ENCODE measurements around the gene NUP58. TPM values are rescaled to one million over a fixed set of nuclear protein-coding genes. Genes with fewer than 3 reads are reported as not detected.

Gene NUP58
- polyA plus RNA-seq, 4 donors = 10.0 to 30.7 (median 12.2) TPM

- FAIRE-seq (no peak), DNase-seq (peak; percentile 39 to 43)
- H3K9me3 ChIP-seq (ENCODE audit: control insufficient read depth in 2 of 2, insufficient read depth in 1 of 2, low read depth in 1 of 2, low read length in 1 of 2) = no peaks in the 10 kb centered on the region
- peaks cover 9 to 34% (median 14%) of the 10 kb centered on the region in 3 donors for H3K27me3 ChIP-seq (ENCODE audit: control insufficient read depth in 3 of 3, insufficient read depth in 3 of 3, low read length in 3 of 3)
- no peaks in the 10 kb centered on the region for H3K4me1 ChIP-seq (ENCODE audit: control insufficient read depth in 3 of 3, insufficient read depth in 2 of 3, low read depth in 1 of 3, low read length in 2 of 3)
- H3K36me3 ChIP-seq (ENCODE audit: control insufficient read depth in 3 of 3, insufficient read depth in 2 of 3, low read depth in 1 of 3, low read length in 3 of 3) = no peaks in the 10 kb centered on the region
- no peak overlapping the region for H3K4me3 ChIP-seq (ENCODE audit: low read depth in 1 of 3, low read length in 3 of 3)
- no peak overlapping the region for H3K27ac ChIP-seq (ENCODE audit: low read depth in 1 of 3, low read length in 2 of 3)
- 21 to 38% (median 29%) methylated on average over 9 of the region's 9 CpGs for WGBS, 3 donors
Measured at GRCh38 chr13:25375727-25376358, 74.4 kb downstream of the NUP58 start.

- Histone ChIP-seq H3K36me3 (ENCODE audit: control insufficient read depth in 3 of 3, insufficient read depth in 2 of 3, low read depth in 1 of 3, low read length in 3 of 3) (no peaks in the 10 kb centered on the region), H3K27me3 (ENCODE audit: control insufficient read depth in 3 of 3, insufficient read depth in 3 of 3, low read length in 3 of 3) (peaks cover 2 to 25% (median 10%) of the 10 kb centered on the region in 3 donors), H3K4me1 (ENCODE audit: control insufficient read depth in 3 of 3, insufficient read depth in 2 of 3, low read depth in 1 of 3, low read length in 2 of 3) (no peaks in the 10 kb centered on the region), H3K9me3 (ENCODE audit: control insufficient read depth in 2 of 2, insufficient read depth in 1 of 2, low read depth in 1 of 2, low read length in 1 of 2) (no peaks in the 10 kb centered on the region), H3K27ac (ENCODE audit: low read depth in 1 of 3, low read length in 2 of 3) (no peak overlapping the region), H3K4me3 (ENCODE audit: low read depth in 1 of 3, low read length in 3 of 3) (no peak overlapping the region)
- no peak for DNase-seq
- WGBS, 3 donors = 71 to 84% (median 78%) methylated on average over 7 of the region's 7 CpGs
- no peak for FAIRE-seq
Measured at GRCh38 chr13:25377244-25377962, 76.0 kb downstream of the NUP58 start.

DNA sequence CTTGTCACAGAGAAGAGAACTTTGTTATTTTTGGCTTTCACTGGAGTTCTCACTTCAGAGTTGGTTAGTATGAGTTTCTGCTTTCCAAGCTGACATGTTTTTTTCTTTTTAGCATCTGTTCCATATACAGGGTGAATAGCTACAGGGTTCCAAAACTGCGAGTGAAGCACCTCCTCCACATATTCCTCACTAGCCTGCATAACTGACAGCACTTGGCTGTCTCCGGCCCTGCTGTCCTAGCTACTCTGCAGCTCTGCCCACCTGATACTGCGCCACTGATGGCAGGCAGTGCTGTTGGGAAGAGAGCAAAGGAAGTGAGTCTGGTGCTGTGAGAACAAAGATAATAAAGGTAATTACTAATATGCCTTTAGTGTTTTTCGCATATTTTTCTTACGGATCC lies 77.1 kb downstream of the NUP58 start:
- FAIRE-seq = no peak
- no peak overlapping the region for H3K27ac ChIP-seq (ENCODE audit: low read depth in 1 of 3, low read length in 2 of 3)
- peaks cover 0 to 13% (median 4%) of the 10 kb centered on the region in 3 donors for H3K27me3 ChIP-seq (ENCODE audit: control insufficient read depth in 3 of 3, insufficient read depth in 3 of 3, low read length in 3 of 3)
- no peak for DNase-seq
- H3K4me3 ChIP-seq (ENCODE audit: low read depth in 1 of 3, low read length in 3 of 3) = no peak overlapping the region
- no peaks in the 10 kb centered on the region for H3K36me3 ChIP-seq (ENCODE audit: control insufficient read depth in 3 of 3, insufficient read depth in 2 of 3, low read depth in 1 of 3, low read length in 3 of 3)
- no peaks in the 10 kb centered on the region for H3K9me3 ChIP-seq (ENCODE audit: control insufficient read depth in 2 of 2, insufficient read depth in 1 of 2, low read depth in 1 of 2, low read length in 1 of 2)
- H3K4me1 ChIP-seq (ENCODE audit: control insufficient read depth in 3 of 3, insufficient read depth in 2 of 3, low read depth in 1 of 3, low read length in 2 of 3) = no peaks in the 10 kb centered on the region
- WGBS, 3 donors = 72 to 76% (median 75%) methylated on average over 5 of the region's 5 CpGs

- no peaks in the 10 kb centered on the region for H3K4me1 ChIP-seq (ENCODE audit: control insufficient read depth in 3 of 3, insufficient read depth in 2 of 3, low read depth in 1 of 3, low read length in 2 of 3)
- H3K27me3 ChIP-seq (ENCODE audit: control insufficient read depth in 3 of 3, insufficient read depth in 3 of 3, low read length in 3 of 3) = peaks cover 0 to 9% (median 6%) of the 10 kb centered on the region in 3 donors
- H3K36me3 ChIP-seq (ENCODE audit: control insufficient read depth in 3 of 3, insufficient read depth in 2 of 3, low read depth in 1 of 3, low read length in 3 of 3) = no peaks in the 10 kb centered on the region
- WGBS, 3 donors = 14 to 38% (median 24%) methylated on average over 1 of the region's 1 CpG
- no peak overlapping the region for H3K4me3 ChIP-seq (ENCODE audit: low read depth in 1 of 3, low read length in 3 of 3)
- no peak for FAIRE-seq
- no peaks in the 10 kb centered on the region for H3K9me3 ChIP-seq (ENCODE audit: control insufficient read depth in 2 of 2, insufficient read depth in 1 of 2, low read depth in 1 of 2, low read length in 1 of 2)
- no peak for DNase-seq
- no peak overlapping the region for H3K27ac ChIP-seq (ENCODE audit: low read depth in 1 of 3, low read length in 2 of 3)
Measured at GRCh38 chr13:25379011-25379410, 77.6 kb downstream of the NUP58 start.

- no peaks in the 10 kb centered on the region for H3K36me3 ChIP-seq (ENCODE audit: control insufficient read depth in 3 of 3, insufficient read depth in 2 of 3, low read depth in 1 of 3, low read length in 3 of 3)
- H3K4me1 ChIP-seq (ENCODE audit: control insufficient read depth in 3 of 3, insufficient read depth in 2 of 3, low read depth in 1 of 3, low read length in 2 of 3) = no peaks in the 10 kb centered on the region
- H3K27ac ChIP-seq (ENCODE audit: low read depth in 1 of 3, low read length in 2 of 3) = no peak overlapping the region
- DNase-seq = no peak
- 75 to 83% (median 76%) methylated on average over 4 of the region's 4 CpGs for WGBS, 3 donors
- H3K9me3 ChIP-seq (ENCODE audit: control insufficient read depth in 2 of 2, insufficient read depth in 1 of 2, low read depth in 1 of 2, low read length in 1 of 2) = no peaks in the 10 kb centered on the region
- no peak overlapping the region for H3K4me3 ChIP-seq (ENCODE audit: low read depth in 1 of 3, low read length in 3 of 3)
- peaks cover 0 to 5% (median 5%) of the 10 kb centered on the region in 3 donors for H3K27me3 ChIP-seq (ENCODE audit: control insufficient read depth in 3 of 3, insufficient read depth in 3 of 3, low read length in 3 of 3)
- FAIRE-seq = no peak
Measured at GRCh38 chr13:25380082-25380481, 78.7 kb downstream of the NUP58 start.

DNA sequence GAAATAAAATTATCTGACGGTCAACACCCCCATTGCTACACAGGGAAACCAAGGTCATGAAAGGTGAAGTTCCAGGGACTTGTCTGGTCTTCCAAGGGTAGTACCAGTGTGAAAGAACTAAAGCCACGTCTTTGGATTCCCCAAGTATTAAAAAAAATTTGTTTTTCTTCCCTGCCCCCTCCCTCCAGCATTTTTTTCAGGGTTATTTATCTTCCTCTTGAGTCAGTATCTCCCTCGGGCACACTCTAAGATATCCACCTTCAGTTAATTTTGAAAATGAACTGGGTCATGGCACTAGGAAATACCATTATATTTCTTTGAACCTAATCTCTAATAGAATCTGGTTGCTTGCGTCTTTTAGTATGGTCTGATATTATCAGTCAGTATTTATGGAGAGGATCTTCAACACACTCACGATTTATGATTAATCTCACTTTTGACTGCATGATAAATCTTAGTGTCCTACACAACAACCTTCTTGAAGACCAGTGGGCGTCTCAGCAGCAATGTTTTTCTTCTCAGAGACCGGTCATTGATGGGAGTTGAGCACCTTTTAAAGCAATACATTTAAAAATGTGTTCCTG lies 79.4 kb downstream of the NUP58 start:
- 59 to 73% (median 63%) methylated on average over 7 of the region's 7 CpGs for WGBS, 3 donors
- Histone ChIP-seq H3K9me3 (ENCODE audit: control insufficient read depth in 2 of 2, insufficient read depth in 1 of 2, low read depth in 1 of 2, low read length in 1 of 2) (no peaks in the 10 kb centered on the region), H3K4me1 (ENCODE audit: control insufficient read depth in 3 of 3, insufficient read depth in 2 of 3, low read depth in 1 of 3, low read length in 2 of 3) (no peaks in the 10 kb centered on the region), H3K27me3 (ENCODE audit: control insufficient read depth in 3 of 3, insufficient read depth in 3 of 3, low read length in 3 of 3) (peaks cover 0 to 5% (median 3%) of the 10 kb centered on the region in 3 donors), H3K27ac (ENCODE audit: low read depth in 1 of 3, low read length in 2 of 3) (no peak overlapping the region), H3K4me3 (ENCODE audit: low read depth in 1 of 3, low read length in 3 of 3) (no peak overlapping the region), H3K36me3 (ENCODE audit: control insufficient read depth in 3 of 3, insufficient read depth in 2 of 3, low read depth in 1 of 3, low read length in 3 of 3) (no peaks in the 10 kb centered on the region)
- DNase-seq (no peak), FAIRE-seq (no peak)

DNA sequence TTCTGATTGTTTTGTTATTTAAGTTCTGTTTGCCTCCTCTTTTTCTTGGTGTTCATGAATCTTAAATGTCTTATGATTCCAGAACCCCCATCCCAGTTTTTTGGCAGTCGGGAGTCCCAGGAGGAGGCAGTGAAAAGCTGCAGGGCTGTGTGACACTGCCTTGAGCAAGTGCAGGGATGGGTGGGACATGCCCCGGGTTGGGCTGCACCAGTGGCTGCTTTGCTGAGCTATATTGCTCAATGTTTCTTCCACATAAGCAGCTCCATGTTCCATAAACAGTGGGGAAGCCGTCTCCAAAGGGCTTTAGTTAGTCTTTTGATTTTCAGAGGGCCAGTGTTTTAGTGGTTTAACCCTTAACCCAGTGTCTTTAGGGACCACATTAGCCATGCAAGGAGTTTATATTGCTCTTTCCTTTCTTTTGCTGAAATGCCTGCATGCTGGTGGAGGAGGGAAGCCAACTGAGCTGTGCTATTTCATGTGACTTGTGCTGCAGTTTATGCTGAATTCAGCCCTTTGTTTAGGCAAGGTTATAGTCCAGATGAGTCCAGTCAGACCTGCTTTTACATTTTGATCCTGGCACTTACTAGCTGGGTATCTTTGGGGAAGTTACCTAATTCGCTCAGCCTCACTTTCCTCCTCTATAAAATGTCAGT lies 83.5 kb downstream of the NUP58 start:
- Histone ChIP-seq H3K27ac (ENCODE audit: low read depth in 1 of 3, low read length in 2 of 3) (no peak overlapping the region), H3K4me3 (ENCODE audit: low read depth in 1 of 3, low read length in 3 of 3) (no peak overlapping the region), H3K9me3 (ENCODE audit: control insufficient read depth in 2 of 2, insufficient read depth in 1 of 2, low read depth in 1 of 2, low read length in 1 of 2) (no peaks in the 10 kb centered on the region), H3K36me3 (ENCODE audit: control insufficient read depth in 3 of 3, insufficient read depth in 2 of 3, low read depth in 1 of 3, low read length in 3 of 3) (no peaks in the 10 kb centered on the region), H3K27me3 (ENCODE audit: control insufficient read depth in 3 of 3, insufficient read depth in 3 of 3, low read length in 3 of 3) (peaks cover 0 to 7% (median 3%) of the 10 kb centered on the region in 3 donors), H3K4me1 (ENCODE audit: control insufficient read depth in 3 of 3, insufficient read depth in 2 of 3, low read depth in 1 of 3, low read length in 2 of 3) (no peaks in the 10 kb centered on the region)
- no peak for DNase-seq
- 39 to 49% (median 47%) methylated on average over 4 of the region's 4 CpGs for WGBS, 3 donors
- FAIRE-seq = no peak

GRCh38 chr13:25391932-25392331 lies 90.5 kb downstream of the NUP58 start:
- H3K9me3 ChIP-seq (ENCODE audit: control insufficient read depth in 2 of 2, insufficient read depth in 1 of 2, low read depth in 1 of 2, low read length in 1 of 2) = no peaks in the 10 kb centered on the region
- 37 to 65% (median 40%) methylated on average over 4 of the region's 4 CpGs for WGBS, 3 donors
- H3K27ac ChIP-seq (ENCODE audit: low read depth in 1 of 3, low read length in 2 of 3) = no peak overlapping the region
- no peaks in the 10 kb centered on the region for H3K4me1 ChIP-seq (ENCODE audit: control insufficient read depth in 3 of 3, insufficient read depth in 2 of 3, low read depth in 1 of 3, low read length in 2 of 3)
- no peaks in the 10 kb centered on the region for H3K36me3 ChIP-seq (ENCODE audit: control insufficient read depth in 3 of 3, insufficient read depth in 2 of 3, low read depth in 1 of 3, low read length in 3 of 3)
- DNase-seq (no peak), FAIRE-seq (no peak)
- H3K4me3 ChIP-seq (ENCODE audit: low read depth in 1 of 3, low read length in 3 of 3) = no peak overlapping the region
- peaks cover 0 to 2% (median 0%) of the 10 kb centered on the region in 3 donors for H3K27me3 ChIP-seq (ENCODE audit: control insufficient read depth in 3 of 3, insufficient read depth in 3 of 3, low read length in 3 of 3)
